ENCODE data around the gene FGF1.

The FGF1 gene

GRCh38 chr5:142589720-142590119 is 96.2 kb downstream of the FGF1 start:
- Histone ChIP-seq H3K4me1 (peaks cover 0 to 9% (median 4%) of the 10 kb centered on the region in 4 donors), H3K4me3 (no peak overlapping the region), H3K36me3 (peaks cover 0 to 2% (median 0%) of the 10 kb centered on the region in 3 donors), H3K9me3 (no peaks in the 10 kb centered on the region), H3K27me3 (no peaks in the 10 kb centered on the region), H3K27ac (no peak overlapping the region)
- intact Hi-C loops (cut with DNase I; ENCODE audit: low total_unique reads): no loop called here
- no peak for DNase-seq
- TF ChIP-seq CTCF (IDR thresholded peaks at IDR 0.05): no peak

- no peak overlapping the region for H3K27ac ChIP-seq
- intact Hi-C loops (cut with DNase I; ENCODE audit: low total_unique reads): no loop called here
- H3K9me3 ChIP-seq: no peaks in the 10 kb centered on the region
- no peak for DNase-seq
- no peaks in the 10 kb centered on the region for H3K27me3 ChIP-seq
- no peaks in the 10 kb centered on the region for H3K36me3 ChIP-seq
- TF ChIP-seq CTCF (IDR thresholded peaks at IDR 0.05): peak; percentile 34 to 38
- peaks cover 0 to 16% (median 5%) of the 10 kb centered on the region in 4 donors for H3K4me1 ChIP-seq
- no peak overlapping the region for H3K4me3 ChIP-seq
Observed at GRCh38 chr5:142587354-142587965, 98.4 kb downstream of the FGF1 start.

- no peak overlapping the region for H3K27ac ChIP-seq
- no peaks in the 10 kb centered on the region for H3K27me3 ChIP-seq
- intact Hi-C loops (cut with DNase I; ENCODE audit: low total_unique reads): no loop called here
- H3K4me1 ChIP-seq: peaks cover 0 to 16% (median 5%) of the 10 kb centered on the region in 4 donors
- H3K36me3 ChIP-seq: no peaks in the 10 kb centered on the region
- TF ChIP-seq CTCF (IDR thresholded peaks at IDR 0.05): no peak
- no peak overlapping the region for H3K4me3 ChIP-seq
- no peaks in the 10 kb centered on the region for H3K9me3 ChIP-seq
- no peak for DNase-seq
Observed at GRCh38 chr5:142586552-142586951, 99.3 kb downstream of the FGF1 start.

- no peak for DNase-seq
- Histone ChIP-seq H3K27ac (peak overlapping the region; percentile 54 to 61), H3K27me3 (no peaks in the 10 kb centered on the region), H3K36me3 (no peaks in the 10 kb centered on the region), H3K9me3 (no peaks in the 10 kb centered on the region), H3K4me3 (no peak overlapping the region), H3K4me1 (peaks cover 0 to 16% (median 1%) of the 10 kb centered on the region in 4 donors)
- no peak for TF ChIP-seq CTCF (IDR thresholded peaks at IDR 0.05)
- intact Hi-C loops (cut with DNase I; ENCODE audit: low total_unique reads): no loop called here
Observed at GRCh38 chr5:142585451-142585850, 100.4 kb downstream of the FGF1 start.

- DNase-seq: no peak
- peak overlapping the region; percentile 54 to 61 for H3K27ac ChIP-seq
- intact Hi-C loops (cut with DNase I; ENCODE audit: low total_unique reads): no loop called here
Observed at GRCh38 chr5:142584891-142585290, 101.0 kb downstream of the FGF1 start.

More at GRCh38 chr5:142584891-142585290, 101.0 kb downstream of the FGF1 start:
- TF ChIP-seq CTCF (IDR thresholded peaks at IDR 0.05): no peak
- no peaks in the 10 kb centered on the region for H3K9me3 ChIP-seq
- no peak overlapping the region for H3K4me3 ChIP-seq
- H3K27me3 ChIP-seq: no peaks in the 10 kb centered on the region
- no peaks in the 10 kb centered on the region for H3K36me3 ChIP-seq
- H3K4me1 ChIP-seq: peaks cover 0 to 16% (median 0%) of the 10 kb centered on the region in 4 donors
